HG02623 (cell line): ENCODE results near the gene KLHL5.

Experiments used
- ATAC-seq: cut with Tn5 transposase; IDR thresholded peaks from one replicate; pipeline ENCODE4 v1.9.1; 2021; ENCODE audit warnings: moderate library complexity; ENCODE audit not compliant: unreplicated experiment

Gene KLHL5

GRCh38 chr4:39043861-39044363 lies 18.1 kb upstream of the KLHL5 start:
- no peak for ATAC-seq

- ATAC-seq: peak; percentile 60
These were observed 17.6 kb upstream of the KLHL5 start for GRCh38 chr4:39044364-39044955.

GRCh38 chr4:39044956-39045826 lies 16.8 kb upstream of the KLHL5 start:
- peak; percentile 26 for ATAC-seq

GRCh38 chr4:39045827-39046221 lies 16.2 kb upstream of the KLHL5 start:
- ATAC-seq: no peak

- no peak for ATAC-seq
These were observed 15.8 kb upstream of the KLHL5 start for GRCh38 chr4:39046249-39046648.

GRCh38 chr4:39047681-39048080 lies 14.4 kb upstream of the KLHL5 start:
- no peak for ATAC-seq

- ATAC-seq: no peak
These were observed 13.7 kb upstream of the KLHL5 start for GRCh38 chr4:39048311-39048710.

GRCh38 chr4:39050590-39050989 lies 11.4 kb upstream of the KLHL5 start:
- no peak for ATAC-seq

- no peak for ATAC-seq
These were observed 10.5 kb upstream of the KLHL5 start for GRCh38 chr4:39051492-39051891.

GRCh38 chr4:39053983-39054382 lies 8.0 kb upstream of the KLHL5 start:
- ATAC-seq: no peak

- no peak for ATAC-seq
These were observed 7.5 kb upstream of the KLHL5 start for GRCh38 chr4:39054497-39054896.

- ATAC-seq: no peak
These were observed 6.0 kb upstream of the KLHL5 start for GRCh38 chr4:39056023-39056422.

GRCh38 chr4:39061457-39061856 lies 575 bp upstream of the KLHL5 start:
- ATAC-seq: no peak

GRCh38 chr4:39062770-39063097 lies 702 bp downstream of the KLHL5 start:
- ATAC-seq: no peak

GRCh38 chr4:39063430-39063829 lies 1.4 kb downstream of the KLHL5 start:
- no peak for ATAC-seq

GRCh38 chr4:39066371-39066770 lies 4.3 kb downstream of the KLHL5 start:
- no peak for ATAC-seq

- no peak for ATAC-seq
These were observed 5.0 kb downstream of the KLHL5 start for GRCh38 chr4:39067031-39067430.

GRCh38 chr4:39067451-39067850 lies 5.4 kb downstream of the KLHL5 start:
- no peak for ATAC-seq

- ATAC-seq: no peak
These were observed 6.9 kb downstream of the KLHL5 start for GRCh38 chr4:39068907-39069306.

- ATAC-seq: no peak
These were observed 16.8 kb downstream of the KLHL5 start for GRCh38 chr4:39078829-39079228.

GRCh38 chr4:39083164-39083563 lies 21.1 kb downstream of the KLHL5 start:
- ATAC-seq: no peak

- no peak for ATAC-seq
These were observed 23.9 kb downstream of the KLHL5 start for GRCh38 chr4:39085891-39086290.
